GM12878 (cell line): ENCODE measurements around the gene NFKBIB. TPM values are rescaled to one million over a fixed set of nuclear protein-coding genes. Genes with fewer than 3 reads are reported as not detected.

Source experiments
- ATAC-seq: fragments of 200-7000 bp; cut with Tn5 transposase; 3 replicates; pipeline ENCODE4 v1.9.1; 2020; ENCODE audit warnings: mild to moderate bottlenecking, moderate library complexity
- BruUV-seq: library from RNA; stranded (reverse); fragments of 400-500 nt; replicated peaks from 2 replicates; lab custom pipeline; 2021; lab: Mats Ljungman, UMichigan
- CTCF ChIA-PET: fragments of 300-600 bp; sonication (Branson Sonifier 250); formaldehyde crosslinking; extraction: SDS; loops from one replicate; lab custom pipeline; 2021; ENCODE audit warnings: inconsistent platforms; lab: Yijun Ruan, JAX
- POLR2A ChIA-PET: fragments of 350-600 bp; formaldehyde crosslinking; extraction: SDS; loops from one replicate; lab custom pipeline; 2021; ENCODE audit warnings: inconsistent platforms; lab: Charles Lee
- RAD21 ChIA-PET: fragments of 300-600 bp; sonication (Branson Sonifier 250); formaldehyde crosslinking; loops from one replicate; lab custom pipeline; 2023; ENCODE audit warnings: antibody characterized with exemption; ENCODE audit not compliant: unreplicated experiment; lab: Charles Lee
- SMC1A ChIA-PET: fragments of 300-600 bp; sonication (Branson Sonifier 250); formaldehyde crosslinking; loops from one replicate; lab custom pipeline; 2023; ENCODE audit not compliant: unreplicated experiment, uncharacterized antibody; lab: Charles Lee
- DNase-seq: peaks from one replicate; pipeline ENCODE4 v3.0.0-alpha.2; 2011; ENCODE audit warnings: low read depth, low spot score
- FAIRE-seq: peaks from 3 replicates; lab custom pipeline; 2011; peaks lifted over from hg19 to GRCh38; lab: Jason Lieb, UNC
- H2AFZ ChIP-seq: 2 replicates; pipeline ENCODE4 v1.6.0; 2011; ENCODE audit warnings: low read depth, low read length, control low read depth; ENCODE audit not compliant: control insufficient read depth
- H3K27ac ChIP-seq: 2 replicates; pipeline ENCODE4 v1.5.1; 2011; ENCODE audit warnings: control low read depth; ENCODE audit not compliant: control insufficient read depth, insufficient read depth
- H3K27me3 ChIP-seq, 2 experiments: replicated peaks in 1 of 2; 2 replicates each; pipeline versions ENCODE4 v1.6.0 to v1.6.1; 2011; ENCODE audit warnings: low read length in 1 of 2; ENCODE audit not compliant: control insufficient read depth in 2 of 2, insufficient read depth in 2 of 2
- H3K36me3 ChIP-seq, 2 experiments: 2 replicates each; pipeline ENCODE4 v1.5.1; 2011; ENCODE audit warnings: low read length in 1 of 2; ENCODE audit not compliant: control insufficient read depth in 2 of 2, insufficient read depth in 2 of 2
- H3K4me1 ChIP-seq: 2 replicates; pipeline ENCODE4 v1.6.1; 2011; ENCODE audit warnings: mild to moderate bottlenecking, low read length, moderate library complexity, mixed read lengths; ENCODE audit not compliant: control insufficient read depth, insufficient read depth
- H3K4me2 ChIP-seq: 2 replicates; pipeline ENCODE4 v1.6.0; 2011; ENCODE audit warnings: control low read depth; ENCODE audit not compliant: control insufficient read depth, insufficient read depth
- H3K4me3 ChIP-seq: fragments of 200-600 bp; sonication (generic); 2 replicates; pipeline ENCODE4 v1.5.1; 2016
- H3K79me2 ChIP-seq: 2 replicates; pipeline ENCODE4 v1.6.0; 2011; ENCODE audit warnings: low read length; ENCODE audit not compliant: control insufficient read depth, insufficient read depth
- H3K9ac ChIP-seq: 2 replicates; pipeline ENCODE4 v1.8.0; 2011; ENCODE audit warnings: low read length, control low read depth, mixed read lengths; ENCODE audit not compliant: control insufficient read depth, insufficient read depth
- H3K9me3 ChIP-seq: replicated peaks from 3 replicates; pipeline ENCODE4 v1.5.1; 2011; ENCODE audit warnings: mild to moderate bottlenecking, low read length; ENCODE audit not compliant: control insufficient read depth, insufficient read depth
- H4K20me1 ChIP-seq: 2 replicates; pipeline ENCODE4 v1.6.0; 2011; ENCODE audit not compliant: control insufficient read depth, insufficient read depth
- CREB1 ChIP-seq: IDR thresholded peaks from 2 replicates; pipeline ENCODE4 v1.6.1; 2012; ENCODE audit warnings: low read depth, mild to moderate bottlenecking, inconsistent platforms
- EED ChIP-seq: sonication (generic); IDR thresholded peaks from 2 replicates; pipeline ENCODE4 v1.6.1; 2016; ENCODE audit warnings: antibody characterized with exemption, low read depth
- EGR1 ChIP-seq, 2 experiments: IDR thresholded peaks; 1 replicate in 1 of 2; 2 replicates in 1 of 2; pipeline ENCODE4 v1.6.1; 2011 to 2012; ENCODE audit warnings: low read depth in 2 of 2, low read length in 2 of 2, borderline replicate concordance in 1 of 2, mild to moderate bottlenecking in 1 of 2, moderate library complexity in 1 of 2
- ELK1 ChIP-seq: IDR thresholded peaks from 2 replicates; pipeline ENCODE4 v1.6.1; 2012; ENCODE audit warnings: low read depth, low read length, improper control_type of control experiment
- IRF4 ChIP-seq: IDR thresholded peaks from 2 replicates; pipeline ENCODE4 v1.6.1; 2011; ENCODE audit warnings: low read depth, low read length
- MEF2B ChIP-seq: fragments of 450-650 bp; IDR thresholded peaks from 2 replicates; pipeline ENCODE4 v1.6.1; 2018; ENCODE audit warnings: mild to moderate bottlenecking, moderate library complexity; ENCODE audit not compliant: partially characterized antibody, poor library complexity, severe bottlenecking
- MXI1 ChIP-seq: fragments of 150-350 bp; IDR thresholded peaks from 2 replicates; pipeline ENCODE4 v1.6.1; 2011; ENCODE audit warnings: low read depth, mild to moderate bottlenecking, inconsistent platforms, low read length, improper control_type of control experiment
- NBN ChIP-seq: fragments of 450-650 bp; IDR thresholded peaks from 2 replicates; pipeline ENCODE4 v1.6.1; 2016
- RAD21 ChIP-seq: IDR thresholded peaks from 2 replicates; pipeline ENCODE4 v1.6.1; 2011; ENCODE audit warnings: mild to moderate bottlenecking, low read depth, low read length, moderate library complexity; ENCODE audit not compliant: insufficient read depth
- RB1 ChIP-seq: fragments of 450-650 bp; formaldehyde crosslinking; IDR thresholded peaks from 2 replicates; pipeline ENCODE4 v1.6.1; 2017; ENCODE audit warnings: mild to moderate bottlenecking, borderline replicate concordance
- SMAD5 ChIP-seq: IDR thresholded peaks from 2 replicates; pipeline ENCODE4 v1.6.1; 2016; ENCODE audit warnings: antibody characterized with exemption, low read depth
- SMARCA5 ChIP-seq: fragments of 450-650 bp; IDR thresholded peaks from 2 replicates; pipeline ENCODE4 v1.6.1; 2017; ENCODE audit warnings: mild to moderate bottlenecking
- ZNF622 ChIP-seq: fragments of 450-650 bp; IDR thresholded peaks from 2 replicates; pipeline ENCODE4 v1.6.1; 2017; ENCODE audit warnings: mild to moderate bottlenecking, inconsistent platforms
- ZZZ3 ChIP-seq: IDR thresholded peaks from 2 replicates; pipeline ENCODE4 v1.6.1; 2011; ENCODE audit warnings: low read depth; ENCODE audit not compliant: control insufficient read depth, insufficient read length
- WGBS: methylation state at CpG from one replicate; pipeline ENCODE4 v1.1.6; 2016; ENCODE audit warnings: low lambda C conversion rate; ENCODE audit not compliant: insufficient replicate concordance, insufficient coverage; ENCODE audit errors: missing lambda C conversion rate; 5-methylcytosine and 5-hydroxymethylcytosine counted together
- in situ Hi-C: fragments of 300-500 bp; cut with MboI; formaldehyde crosslinking; loops from 9 replicates; pipeline ENCODE4 v1.14.3; 2018; ENCODE audit warnings: mixed read lengths
- intact Hi-C: fragments of 100-400 bp; cut with micrococcal nuclease; formaldehyde crosslinking; loops from one replicate; pipeline ENCODE4 v1.14.2; 2022; ENCODE audit not compliant: unreplicated experiment
- polyA plus RNA-seq, 11 experiments: library from polyadenylated mRNA; depleted of rRNA in 4 of 11; unstranded in 6 of 11; stranded (reverse) in 5 of 11; fragments of >200 nt; fragmentation: Nextera tagmentation in 4 of 11; fragmentation: Illumina TruSeq in 1 of 11; extraction: Ambion mirVana in 4 of 11; extraction: Trizol in 1 of 11; gene quantifications; 1 replicate in 1 of 11; 2 replicates in 10 of 11; pipeline versions ENCODE4 v1.2.1 to v1.2.3, GENCODE V29; 2011 to 2016; ENCODE audit warnings: inconsistent platforms in 2 of 11, missing spikeins in 2 of 11, low read depth in 1 of 11
- total RNA-seq, 4 experiments: library from RNA; depleted of rRNA in 3 of 4; stranded (reverse); fragments of >200 nt in 3 of 4; fragmentation: Illumina TruSeq in 1 of 4; extraction: Trizol in 1 of 4; gene quantifications; 2 replicates each; pipeline versions ENCODE4 v1.2.1 to v1.2.3, GENCODE V29; 2013 to 2021
- TF ChIP-seq, protein P1 (sequence below): fragments of 450-650 bp; IDR thresholded peaks from 2 replicates; pipeline ENCODE4 v1.6.1; 2017; ENCODE audit warnings: mild to moderate bottlenecking, moderate library complexity

NFKBIB gene
- total and polyA plus RNA-seq, 10 of the 15 experiments (the other 5 are each of a cell fraction or from before 2014, with no cell fraction given) = 1.2 to 60.9 (median 31.0) TPM

DNA sequence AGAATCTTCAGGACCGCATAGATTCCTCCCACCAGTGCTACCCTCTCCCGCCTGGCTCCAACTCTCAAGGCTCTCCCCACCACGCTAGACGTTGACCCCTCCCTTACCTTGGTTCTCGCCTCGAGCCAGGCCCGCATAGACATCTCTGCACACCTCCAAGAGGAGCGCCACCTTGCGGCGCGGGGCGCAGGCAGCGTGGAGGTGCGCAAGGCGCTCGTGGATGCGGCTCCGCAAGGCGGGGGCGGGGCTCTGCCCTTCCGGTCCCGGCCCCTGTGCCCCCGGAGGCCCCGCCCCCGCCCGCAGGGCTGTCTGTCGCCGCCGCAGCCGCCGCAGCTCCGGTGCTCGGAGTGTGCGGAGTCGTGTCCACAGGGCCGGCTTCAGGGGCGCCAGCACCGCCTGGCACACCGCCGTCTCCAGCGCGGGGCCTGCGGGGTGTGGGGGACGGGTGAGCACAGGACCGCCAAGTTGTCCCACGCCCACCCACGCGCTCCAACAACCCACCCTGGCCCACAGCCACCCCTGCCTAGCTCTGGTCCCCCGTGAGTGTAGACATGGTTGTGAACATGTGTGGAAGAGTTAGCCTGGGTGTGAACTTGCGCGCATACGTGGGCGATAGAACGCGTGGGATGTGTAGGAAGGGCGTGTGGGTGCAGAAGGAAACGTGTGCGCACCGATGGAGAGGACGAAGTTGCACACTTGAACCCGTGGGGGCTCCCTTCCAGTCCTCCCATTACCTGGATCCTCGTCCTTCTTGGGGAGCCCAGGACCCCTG lies 29.7 kb upstream of the NFKBIB start:
- 22% methylated on average over 47 of the region's 62 CpGs for WGBS
- BruUV-seq = no TSS peak
- intact Hi-C loops = loop anchor here (5.0 kb wide), 1 partner anchor 62 kb away; the partner anchor contains the start of genes MRPS12 and SARS2
- Histone ChIP-seq H3K9me3 (no peaks in the 10 kb centered on the region), H3K36me3 (peaks cover 0 to 4% of the 10 kb centered on the region in 2 experiments; a peak in 1 of 4 replicates), H3K27me3 (no peaks in the 10 kb centered on the region), H3K79me2 (no peaks in the 10 kb centered on the region), H3K4me1 (peaks cover 24% of the 10 kb centered on the region), H3K4me3 (peak overlapping the region; percentile 52; the same call in 1 of the 2 replicates), H3K4me2 (peak overlapping the region; percentile 96), H4K20me1 (no peaks in the 10 kb centered on the region), H2AFZ (peak overlapping the region; percentile 77), H3K27ac (peak overlapping the region; percentile 46; the same call in 1 of the 2 replicates), H3K9ac (peak overlapping the region; percentile 48; the same call in 1 of the 2 replicates)
- in situ Hi-C loops = loop anchor here (5.0 kb wide), 1 partner anchor 318 kb away; no protein-coding TSS in a partner anchor
- peak; percentile 92 for ATAC-seq
- DNase-seq = no peak
- ChIA-PET SMC1A (interaction anchor here (0.8 to 4.6 kb wide), 15 partner anchors 8 to 467 kb away, joined by 3 to 39 read pairs (median 4); partner anchors contain the start of genes ECH1, FAM98C and RINL), POLR2A (interaction anchor here (1.2 to 9.7 kb wide), 7 partner anchors 8 to 39 kb away, joined by 7 to 144 read pairs (median 12); partner anchors contain the start of genes ECH1, NFKBIB, RINL and SIRT2), RAD21 (interaction anchor here (0.6 to 4.3 kb wide), 14 partner anchors 9 to 467 kb away, joined by 3 to 34 read pairs (median 8); partner anchors contain the start of genes ECH1, FAM98C, HNRNPL and NFKBIB), CTCF (interaction anchor here (0.8 to 2.5 kb wide), 13 partner anchors 9 to 496 kb away, joined by 3 to 17 read pairs (median 7); partner anchors contain the start of genes ECH1, FAM98C, FBXO17 and RINL)
- FAIRE-seq = peak; percentile 54
- TF ChIP-seq EGR1 (IDR thresholded peaks at IDR 0.05; ENCODE audit: borderline replicate concordance in 1 of 2, low read depth in 2 of 2, low read length in 2 of 2) (peak; percentile 6 to 95), IRF4 (no peak), ELK1 (peak; percentile 76), NBN (peak; percentile 66; the same call in 1 of the 2 replicates), RAD21 (peak; percentile 78), RB1 (peak; percentile 54; the same call in 1 of the 2 replicates), SMARCA5 (peak; percentile 91), EED (0 out of 2 replicates have a peak, but pooled peaks have one; percentile 36), MXI1 (peak; percentile 71), ZNF622 (no peak), CREB1 (0 out of 2 replicates have a peak, but pooled peaks have one; percentile 42), ZZZ3 (no peak), MEF2B (no peak), SMAD5 (no peak)
- TF ChIP-seq, protein P1, sequence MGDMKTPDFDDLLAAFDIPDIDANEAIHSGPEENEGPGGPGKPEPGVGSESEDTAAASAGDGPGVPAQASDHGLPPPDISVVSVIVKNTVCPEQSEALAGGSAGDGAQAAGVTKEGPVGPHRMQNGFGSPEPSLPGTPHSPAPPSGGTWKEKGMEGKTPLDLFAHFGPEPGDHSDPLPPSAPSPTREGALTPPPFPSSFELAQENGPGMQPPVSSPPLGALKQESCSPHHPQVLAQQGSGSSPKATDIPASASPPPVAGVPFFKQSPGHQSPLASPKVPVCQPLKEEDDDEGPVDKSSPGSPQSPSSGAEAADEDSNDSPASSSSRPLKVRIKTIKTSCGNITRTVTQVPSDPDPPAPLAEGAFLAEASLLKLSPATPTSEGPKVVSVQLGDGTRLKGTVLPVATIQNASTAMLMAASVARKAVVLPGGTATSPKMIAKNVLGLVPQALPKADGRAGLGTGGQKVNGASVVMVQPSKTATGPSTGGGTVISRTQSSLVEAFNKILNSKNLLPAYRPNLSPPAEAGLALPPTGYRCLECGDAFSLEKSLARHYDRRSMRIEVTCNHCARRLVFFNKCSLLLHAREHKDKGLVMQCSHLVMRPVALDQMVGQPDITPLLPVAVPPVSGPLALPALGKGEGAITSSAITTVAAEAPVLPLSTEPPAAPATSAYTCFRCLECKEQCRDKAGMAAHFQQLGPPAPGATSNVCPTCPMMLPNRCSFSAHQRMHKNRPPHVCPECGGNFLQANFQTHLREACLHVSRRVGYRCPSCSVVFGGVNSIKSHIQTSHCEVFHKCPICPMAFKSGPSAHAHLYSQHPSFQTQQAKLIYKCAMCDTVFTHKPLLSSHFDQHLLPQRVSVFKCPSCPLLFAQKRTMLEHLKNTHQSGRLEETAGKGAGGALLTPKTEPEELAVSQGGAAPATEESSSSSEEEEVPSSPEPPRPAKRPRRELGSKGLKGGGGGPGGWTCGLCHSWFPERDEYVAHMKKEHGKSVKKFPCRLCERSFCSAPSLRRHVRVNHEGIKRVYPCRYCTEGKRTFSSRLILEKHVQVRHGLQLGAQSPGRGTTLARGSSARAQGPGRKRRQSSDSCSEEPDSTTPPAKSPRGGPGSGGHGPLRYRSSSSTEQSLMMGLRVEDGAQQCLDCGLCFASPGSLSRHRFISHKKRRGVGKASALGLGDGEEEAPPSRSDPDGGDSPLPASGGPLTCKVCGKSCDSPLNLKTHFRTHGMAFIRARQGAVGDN = peak; percentile 83
